Measurements from ENCODE around the gene BTNL9. TPM values are rescaled to one million over a fixed set of nuclear protein-coding genes. Genes with fewer than 3 reads are reported as not detected.

BTNL9 gene
- total and polyA plus RNA-seq, 7 experiments from 2014 or later: 1.6 TPM; not detected in 6

DNA sequence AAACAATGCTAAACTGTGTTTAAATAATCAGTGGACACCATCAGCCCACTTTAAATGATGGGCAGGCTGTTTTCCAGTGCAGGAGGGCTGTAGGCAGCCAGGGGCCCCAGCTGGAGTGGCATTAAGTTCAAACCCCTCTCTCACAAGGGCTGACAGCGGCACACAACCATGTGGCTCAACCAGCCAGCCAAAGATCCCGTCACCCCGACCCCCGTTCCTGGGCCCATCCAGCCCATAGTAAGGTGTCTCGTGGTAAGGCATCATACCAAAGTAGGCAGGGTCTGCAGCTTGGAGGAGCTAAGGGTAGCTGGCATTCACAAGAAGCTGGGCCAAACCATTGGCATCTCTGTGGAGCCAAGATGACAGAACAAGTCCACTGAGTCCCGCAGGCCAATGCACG lies 24.9 kb downstream of the BTNL9 start:
- H3K9me3 ChIP-seq (ENCODE audit: control insufficient read depth in 2 of 3, low read length in 3 of 3): no peaks in the 10 kb centered on the region
- POLR2A ChIA-PET: no interaction called here
- no peaks in the 10 kb centered on the region for H3K36me3 ChIP-seq (ENCODE audit: control insufficient read depth in 2 of 3, insufficient read depth in 3 of 3, low read length in 3 of 3)
- no peaks in the 10 kb centered on the region for H3K4me1 ChIP-seq (ENCODE audit: control insufficient read depth in 2 of 2, insufficient read depth in 2 of 2, low read length in 2 of 2)
- H3K27me3 ChIP-seq (ENCODE audit: control insufficient read depth in 2 of 2, insufficient read depth in 2 of 2, low read length in 2 of 2): peaks cover 4 to 5% of the 10 kb centered on the region in 2 donors
- H3K27ac ChIP-seq (ENCODE audit: low read depth, low read length): no peak overlapping the region
- Mint-ChIP-seq H3K36me3 (no peaks in the 10 kb centered on the region), H3K4me3 (no peak overlapping the region), H3K9me3 (peaks cover 0 to 6% (median 0%) of the 10 kb centered on the region in 11 donors), H3K4me1 (peaks cover 0 to 8% (median 0%) of the 10 kb centered on the region in 7 donors), H3K27me3 (peaks cover 61 to 93% (median 88%) of the 10 kb centered on the region in 5 donors), H3K27ac (no peak overlapping the region)
- CTCF ChIA-PET: interaction anchor here (0.6 kb wide), 1 partner anchor 137 kb away, joined by 4 read pairs; no protein-coding TSS in a partner anchor
- DNase-seq: no peak
- no peak overlapping the region for H3K4me3 ChIP-seq (ENCODE audit: low read length)
- ATAC-seq: no peak
- intact Hi-C loops (cut with micrococcal nuclease): no loop called here

DNA sequence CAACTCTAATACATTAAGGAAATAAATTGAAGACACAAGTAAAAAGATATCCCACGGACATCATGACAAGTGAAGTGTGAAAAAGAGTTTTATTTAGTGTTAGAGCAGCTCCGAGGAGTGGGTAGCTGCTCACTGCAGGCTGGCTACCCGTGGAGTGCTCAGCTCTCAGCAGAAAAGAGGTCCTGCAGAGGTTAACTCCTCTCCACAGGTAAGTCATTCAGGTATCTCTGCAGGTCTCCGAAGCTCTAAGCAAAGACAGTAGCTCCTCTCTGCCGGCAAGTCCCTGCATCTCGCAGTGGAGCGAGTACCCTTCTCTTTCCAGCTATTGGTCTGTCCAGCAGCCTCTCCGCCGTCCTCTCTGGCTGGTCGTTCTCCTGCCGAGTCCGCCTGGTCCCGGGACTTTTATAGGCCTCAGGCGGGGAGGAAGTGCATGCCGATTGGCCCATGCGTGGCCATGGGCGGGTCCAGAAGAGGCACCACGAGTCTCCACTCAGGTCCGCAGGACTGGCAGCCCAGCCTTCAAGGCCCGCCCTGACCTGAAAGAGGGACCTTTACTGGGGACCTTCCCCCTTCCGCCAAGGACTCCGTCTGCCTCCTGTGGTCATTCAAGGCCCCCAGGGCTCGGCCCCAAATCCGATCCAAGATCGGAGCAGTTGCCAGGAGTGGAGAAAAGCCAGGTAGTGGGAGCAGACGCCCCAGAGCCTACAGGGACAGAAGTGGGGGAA lies 29.9 kb downstream of the BTNL9 start:
- Histone ChIP-seq H3K36me3 (ENCODE audit: control insufficient read depth in 2 of 3, insufficient read depth in 3 of 3, low read length in 3 of 3) (no peaks in the 10 kb centered on the region), H3K9me3 (ENCODE audit: control insufficient read depth in 2 of 3, low read length in 3 of 3) (no peaks in the 10 kb centered on the region), H3K4me3 (ENCODE audit: low read length) (no peak overlapping the region), H3K27ac (ENCODE audit: low read depth, low read length) (no peak overlapping the region), H3K27me3 (ENCODE audit: control insufficient read depth in 2 of 2, insufficient read depth in 2 of 2, low read length in 2 of 2) (no peaks in the 10 kb centered on the region), H3K4me1 (ENCODE audit: control insufficient read depth in 2 of 2, insufficient read depth in 2 of 2, low read length in 2 of 2) (no peaks in the 10 kb centered on the region)
- Mint-ChIP-seq H3K4me3 (peak overlapping the region in 4 of 10 donors; percentile 10 to 21 (median 20)), H3K27ac (no peak overlapping the region), H3K4me1 (peaks cover 0 to 8% (median 0%) of the 10 kb centered on the region in 7 donors), H3K27me3 (peaks cover 37 to 83% (median 65%) of the 10 kb centered on the region in 5 donors), H3K36me3 (peaks cover 0 to 4% (median 0%) of the 10 kb centered on the region in 5 donors), H3K9me3 (peaks cover 0 to 12% (median 3%) of the 10 kb centered on the region in 11 donors)
- ChIA-PET POLR2A (no interaction called here), CTCF (no interaction called here)
- DNase-seq (no peak), ATAC-seq (no peak)
- intact Hi-C loops (cut with micrococcal nuclease): no loop called here

DNA sequence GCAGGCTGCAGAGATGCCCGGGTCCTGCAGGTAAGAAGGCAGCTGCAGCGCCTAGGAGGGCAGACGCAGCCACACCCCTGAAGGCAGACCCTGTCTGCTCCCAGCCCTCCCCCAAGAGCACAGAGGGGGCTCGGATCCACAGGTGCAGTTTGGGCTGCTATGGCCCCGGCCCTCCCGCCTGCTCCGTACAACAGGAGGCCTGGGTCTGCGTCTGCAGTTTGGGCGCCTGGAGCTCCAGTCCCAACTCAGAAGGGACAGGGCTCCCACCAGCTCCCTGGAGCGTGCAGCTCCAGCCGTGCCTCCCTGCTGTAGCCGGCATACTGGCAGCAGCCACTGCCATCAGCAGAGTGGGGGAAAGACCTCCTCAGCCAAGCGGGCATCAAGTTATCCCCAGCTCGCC lies 30.5 kb downstream of the BTNL9 start:
- intact Hi-C loops (cut with micrococcal nuclease): no loop called here
- H3K9me3 ChIP-seq (ENCODE audit: control insufficient read depth in 2 of 3, low read length in 3 of 3): no peaks in the 10 kb centered on the region
- no peak overlapping the region for H3K27ac ChIP-seq (ENCODE audit: low read depth, low read length)
- Mint-ChIP-seq H3K36me3 (peaks cover 0 to 4% (median 0%) of the 10 kb centered on the region in 5 donors), H3K9me3 (peaks cover 0 to 12% (median 4%) of the 10 kb centered on the region in 11 donors), H3K27ac (no peak overlapping the region), H3K4me1 (peaks cover 0 to 8% (median 0%) of the 10 kb centered on the region in 7 donors), H3K4me3 (no peak overlapping the region), H3K27me3 (peaks cover 38 to 83% (median 65%) of the 10 kb centered on the region in 5 donors)
- peaks cover 0 to 2% of the 10 kb centered on the region in 2 donors for H3K27me3 ChIP-seq (ENCODE audit: control insufficient read depth in 2 of 2, insufficient read depth in 2 of 2, low read length in 2 of 2)
- ChIA-PET POLR2A (no interaction called here), CTCF (no interaction called here)
- DNase-seq (no peak), ATAC-seq (no peak)
- H3K36me3 ChIP-seq (ENCODE audit: control insufficient read depth in 2 of 3, insufficient read depth in 3 of 3, low read length in 3 of 3): no peaks in the 10 kb centered on the region
- H3K4me3 ChIP-seq (ENCODE audit: low read length): no peak overlapping the region
- H3K4me1 ChIP-seq (ENCODE audit: control insufficient read depth in 2 of 2, insufficient read depth in 2 of 2, low read length in 2 of 2): no peaks in the 10 kb centered on the region

DNA sequence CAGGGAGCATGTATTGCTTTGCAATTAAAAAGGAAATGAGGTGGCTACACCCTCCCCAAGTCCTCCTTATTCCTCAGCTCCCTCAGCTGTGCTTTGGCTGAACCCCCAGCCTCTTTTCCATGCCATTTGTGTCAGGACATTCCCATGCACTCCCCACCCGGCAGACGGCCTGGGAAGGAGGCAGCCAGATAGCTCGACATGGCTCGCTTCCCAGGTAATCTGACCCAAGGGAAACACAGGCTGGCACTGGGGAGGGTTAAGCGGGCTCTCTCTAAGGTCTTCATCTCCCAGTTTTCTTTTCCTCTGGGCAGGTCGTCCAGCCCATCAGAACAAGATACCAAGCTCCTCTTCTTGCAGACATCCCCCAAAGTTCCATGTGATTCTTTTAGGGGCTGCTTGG lies 31.2 kb downstream of the BTNL9 start:
- no peak overlapping the region for H3K4me3 Mint-ChIP-seq
- Histone ChIP-seq H3K4me1 (ENCODE audit: control insufficient read depth in 2 of 2, insufficient read depth in 2 of 2, low read length in 2 of 2) (no peaks in the 10 kb centered on the region), H3K27me3 (ENCODE audit: control insufficient read depth in 2 of 2, insufficient read depth in 2 of 2, low read length in 2 of 2) (peaks cover 0 to 2% of the 10 kb centered on the region in 2 donors), H3K36me3 (ENCODE audit: control insufficient read depth in 2 of 3, insufficient read depth in 3 of 3, low read length in 3 of 3) (no peaks in the 10 kb centered on the region), H3K4me3 (ENCODE audit: low read length) (no peak overlapping the region), H3K27ac (ENCODE audit: low read depth, low read length) (no peak overlapping the region), H3K9me3 (ENCODE audit: control insufficient read depth in 2 of 3, low read length in 3 of 3) (no peaks in the 10 kb centered on the region)
- H3K27ac Mint-ChIP-seq: no peak overlapping the region
- intact Hi-C loops (cut with micrococcal nuclease): no loop called here
- CTCF ChIA-PET: no interaction called here
- peaks cover 0 to 4% (median 0%) of the 10 kb centered on the region in 5 donors for H3K36me3 Mint-ChIP-seq
- ATAC-seq (no peak), DNase-seq (no peak)
- peaks cover 38 to 81% (median 64%) of the 10 kb centered on the region in 5 donors for H3K27me3 Mint-ChIP-seq
- POLR2A ChIA-PET: no interaction called here
- H3K9me3 Mint-ChIP-seq: peaks cover 0 to 12% (median 5%) of the 10 kb centered on the region in 11 donors
- H3K4me1 Mint-ChIP-seq: peaks cover 0 to 8% (median 0%) of the 10 kb centered on the region in 7 donors

DNA sequence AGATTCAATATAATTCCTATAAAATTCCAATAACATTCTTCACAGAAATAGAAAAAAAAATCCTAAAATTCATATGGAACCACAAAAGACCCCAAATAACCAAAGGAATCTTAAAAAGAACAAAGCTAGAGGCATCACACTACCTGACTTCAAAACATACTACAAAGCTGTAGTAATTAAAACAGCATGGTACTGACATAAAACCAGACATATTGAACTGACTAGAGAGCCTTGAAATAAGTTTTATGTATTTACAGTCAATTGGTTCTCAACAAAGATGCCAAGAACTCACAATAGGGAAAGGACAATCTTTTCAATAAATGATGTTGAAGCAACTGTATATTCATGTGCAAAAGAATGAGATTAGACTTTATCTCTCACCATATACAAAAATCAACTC lies 36.9 kb downstream of the BTNL9 start:
- Histone ChIP-seq H3K27ac (ENCODE audit: low read depth, low read length) (no peak overlapping the region), H3K27me3 (ENCODE audit: control insufficient read depth in 2 of 2, insufficient read depth in 2 of 2, low read length in 2 of 2) (peaks cover 0 to 6% of the 10 kb centered on the region in 2 donors), H3K9me3 (ENCODE audit: control insufficient read depth in 2 of 3, low read length in 3 of 3) (no peaks in the 10 kb centered on the region), H3K4me1 (ENCODE audit: control insufficient read depth in 2 of 2, insufficient read depth in 2 of 2, low read length in 2 of 2) (no peaks in the 10 kb centered on the region), H3K4me3 (ENCODE audit: low read length) (no peak overlapping the region), H3K36me3 (ENCODE audit: control insufficient read depth in 2 of 3, insufficient read depth in 3 of 3, low read length in 3 of 3) (no peaks in the 10 kb centered on the region)
- Mint-ChIP-seq H3K36me3 (peaks cover 0 to 4% (median 0%) of the 10 kb centered on the region in 5 donors), H3K27me3 (peaks cover 15 to 63% (median 51%) of the 10 kb centered on the region in 5 donors), H3K27ac (no peak overlapping the region), H3K4me1 (no peaks in the 10 kb centered on the region), H3K4me3 (no peak overlapping the region), H3K9me3 (peaks cover 0 to 22% (median 9%) of the 10 kb centered on the region in 11 donors)
- DNase-seq (no peak), ATAC-seq (no peak)
- POLR2A ChIA-PET: no interaction called here
- intact Hi-C loops (cut with micrococcal nuclease): no loop called here
- CTCF ChIA-PET: no interaction called here

DNA sequence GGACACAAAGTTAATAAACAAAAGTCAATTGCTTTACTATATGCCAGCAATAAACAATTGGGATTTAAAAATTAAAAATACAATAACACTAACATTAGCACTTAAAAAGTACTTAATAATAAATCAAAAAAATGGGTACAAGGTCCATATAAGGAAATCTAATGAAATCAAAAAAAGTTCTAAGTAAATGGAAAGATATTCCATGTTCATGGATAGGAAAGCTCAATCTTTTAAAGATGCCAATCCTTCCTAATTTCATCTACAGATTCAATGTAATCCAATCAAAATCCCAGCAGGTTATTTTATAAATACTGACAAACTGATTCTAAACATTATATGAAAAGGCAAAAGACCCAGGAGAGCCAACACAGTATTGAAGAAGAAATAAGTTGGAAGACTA lies 41.9 kb downstream of the BTNL9 start:
- Histone ChIP-seq H3K27me3 (ENCODE audit: control insufficient read depth in 2 of 2, insufficient read depth in 2 of 2, low read length in 2 of 2) (peaks cover 0 to 3% of the 10 kb centered on the region in 2 donors), H3K36me3 (ENCODE audit: control insufficient read depth in 2 of 3, insufficient read depth in 3 of 3, low read length in 3 of 3) (no peaks in the 10 kb centered on the region), H3K4me3 (ENCODE audit: low read length) (no peak overlapping the region), H3K27ac (ENCODE audit: low read depth, low read length) (no peak overlapping the region), H3K4me1 (ENCODE audit: control insufficient read depth in 2 of 2, insufficient read depth in 2 of 2, low read length in 2 of 2) (no peaks in the 10 kb centered on the region), H3K9me3 (ENCODE audit: control insufficient read depth in 2 of 3, low read length in 3 of 3) (no peaks in the 10 kb centered on the region)
- Mint-ChIP-seq H3K4me3 (no peak overlapping the region), H3K36me3 (no peaks in the 10 kb centered on the region), H3K27me3 (peaks cover 38 to 78% (median 63%) of the 10 kb centered on the region in 5 donors), H3K27ac (no peak overlapping the region), H3K4me1 (no peaks in the 10 kb centered on the region), H3K9me3 (peaks cover 0 to 5% (median 2%) of the 10 kb centered on the region in 11 donors)
- ChIA-PET CTCF (no interaction called here), POLR2A (no interaction called here)
- DNase-seq: no peak
- intact Hi-C loops (cut with micrococcal nuclease): no loop called here
- no peak for ATAC-seq
